CD4-positive, CD25-positive, alpha-beta regulatory T cell (primary cell): ENCODE data around the gene MRPL14. TPM values are rescaled to one million over a fixed set of nuclear protein-coding genes. Genes with fewer than 3 reads are reported as not detected.

Experiments
- ATAC-seq, 2 donors: fragments of 150-1000 bp; cut with Tn5 transposase; one replicate each; pipeline ENCODE4 v1.10.0; 2021; ENCODE audit warnings: low read depth in 2 of 2, moderate number of reproducible peaks in 2 of 2, moderate library complexity in 1 of 2
- DNase-seq, 3 donors: peaks; one replicate each; pipeline versions ENCODE4 v3.0.0 to v3.0.0-alpha.2; 2012 to 2022; ENCODE audit warnings: mixed read lengths in 1 of 3
- H3K27ac ChIP-seq: one replicate; pipeline ENCODE4 v1.7.0; 2013; ENCODE audit warnings: mild to moderate bottlenecking, low read length; ENCODE audit not compliant: insufficient read depth, poor library complexity, severe bottlenecking
- H3K27me3 ChIP-seq: one replicate; pipeline ENCODE4 v1.7.0; 2013; ENCODE audit warnings: low read length; ENCODE audit not compliant: control insufficient read depth, insufficient read depth
- H3K36me3 ChIP-seq: one replicate; pipeline ENCODE4 v1.7.0; 2013; ENCODE audit warnings: mild to moderate bottlenecking, low read length, moderate library complexity; ENCODE audit not compliant: control insufficient read depth, insufficient read depth
- H3K4me1 ChIP-seq: 2 replicates; pipeline ENCODE4 v1.7.0; 2013; ENCODE audit warnings: mild to moderate bottlenecking, low read length; ENCODE audit not compliant: insufficient read depth, control insufficient read depth, poor library complexity, severe bottlenecking
- H3K4me3 ChIP-seq: one replicate; pipeline ENCODE4 v1.7.0; 2013; ENCODE audit warnings: low read depth, mild to moderate bottlenecking, low read length, moderate library complexity
- H3K9me3 ChIP-seq, 2 experiments: 1 replicate in 1 of 2; 2 replicates in 1 of 2; pipeline ENCODE4 v1.7.0; 2013; ENCODE audit warnings: low read length in 2 of 2, mild to moderate bottlenecking in 1 of 2, moderate library complexity in 1 of 2; ENCODE audit not compliant: control insufficient read depth in 2 of 2
- H3K27ac Mint-ChIP-seq, 3 donors: one replicate each; pipeline ENCODE4 v1.8.0; 2020 to 2022; ENCODE audit warnings: mild to moderate bottlenecking in 3 of 3, mixed read lengths in 3 of 3, moderate library complexity in 2 of 3
- H3K27me3 Mint-ChIP-seq: one replicate; pipeline ENCODE4 v1.8.0; 2022; ENCODE audit warnings: mild to moderate bottlenecking, mixed read lengths
- H3K36me3 Mint-ChIP-seq: one replicate; pipeline ENCODE4 v1.8.0; 2020; ENCODE audit warnings: mixed read lengths
- H3K4me1 Mint-ChIP-seq, 4 donors: one replicate each; pipeline ENCODE4 v1.8.0; 2020 to 2022; ENCODE audit warnings: mixed read lengths in 4 of 4, mild to moderate bottlenecking in 1 of 4
- H3K4me3 Mint-ChIP-seq, 4 donors: one replicate each; pipeline ENCODE4 v1.8.0; 2020 to 2022; ENCODE audit warnings: mild to moderate bottlenecking in 4 of 4, mixed read lengths in 4 of 4, moderate library complexity in 3 of 4
- H3K9me3 Mint-ChIP-seq, 7 donors: one replicate each; pipeline ENCODE4 v1.8.0; 2020 to 2022; ENCODE audit warnings: mixed read lengths in 7 of 7, mild to moderate bottlenecking in 3 of 7, moderate library complexity in 2 of 7
- polyA plus RNA-seq, 4 donors: library from polyadenylated mRNA; unstranded; fragments of 300-500 nt; fragmentation: Illumina TruSeq; gene quantifications; one replicate each; pipeline ENCODE4 v1.2.3, GENCODE V29; 2021
- total RNA-seq: library from RNA; stranded (reverse); gene quantifications from one replicate; pipeline ENCODE4 v1.2.3, GENCODE V29; 2022

The MRPL14 gene
- total and polyA plus RNA-seq, 5 donors from 2014 or later: 11.8 to 101 (median 82.9) TPM

- Histone ChIP-seq H3K27me3 (no peaks in the 10 kb centered on the region), H3K36me3 (no peaks in the 10 kb centered on the region), H3K9me3 (no peaks in the 10 kb centered on the region), H3K4me1 (no peaks in the 10 kb centered on the region), H3K27ac (no peak overlapping the region), H3K4me3 (no peak overlapping the region)
- DNase-seq: no peak
- Mint-ChIP-seq H3K27me3 (peaks cover under 1% of the 10 kb centered on the region), H3K36me3 (peaks cover 5% of the 10 kb centered on the region), H3K27ac (no peak overlapping the region), H3K9me3 (no peaks in the 10 kb centered on the region), H3K4me1 (no peaks in the 10 kb centered on the region), H3K4me3 (no peak overlapping the region)
- ATAC-seq: no peak
These were observed 39.6 kb downstream of the MRPL14 start for GRCh38 chr6:44087623-44088022.

GRCh38 chr6:44086931-44087574 lies 40.2 kb downstream of the MRPL14 start:
- Mint-ChIP-seq H3K4me1 (no peaks in the 10 kb centered on the region), H3K4me3 (no peak overlapping the region), H3K27ac (no peak overlapping the region), H3K36me3 (no peaks in the 10 kb centered on the region), H3K9me3 (no peaks in the 10 kb centered on the region), H3K27me3 (peaks cover 4% of the 10 kb centered on the region)
- Histone ChIP-seq H3K27ac (no peak overlapping the region), H3K27me3 (no peaks in the 10 kb centered on the region), H3K36me3 (no peaks in the 10 kb centered on the region), H3K9me3 (no peaks in the 10 kb centered on the region), H3K4me1 (no peaks in the 10 kb centered on the region), H3K4me3 (no peak overlapping the region)
- no peak for DNase-seq
- ATAC-seq: no peak

GRCh38 chr6:44085219-44085618 lies 42.0 kb downstream of the MRPL14 start:
- Histone ChIP-seq H3K36me3 (no peaks in the 10 kb centered on the region), H3K27ac (no peak overlapping the region), H3K4me1 (no peaks in the 10 kb centered on the region), H3K27me3 (no peaks in the 10 kb centered on the region), H3K4me3 (no peak overlapping the region), H3K9me3 (no peaks in the 10 kb centered on the region)
- H3K36me3 Mint-ChIP-seq: no peaks in the 10 kb centered on the region
- ATAC-seq (no peak), DNase-seq (no peak)
- H3K27ac Mint-ChIP-seq: peak overlapping the region in 1 of 3 donors; percentile 69
- H3K9me3 Mint-ChIP-seq: no peaks in the 10 kb centered on the region
- no peak overlapping the region for H3K4me3 Mint-ChIP-seq
- H3K27me3 Mint-ChIP-seq: peaks cover 4% of the 10 kb centered on the region
- H3K4me1 Mint-ChIP-seq: no peaks in the 10 kb centered on the region

- H3K36me3 ChIP-seq: no peaks in the 10 kb centered on the region
- H3K36me3 Mint-ChIP-seq: no peaks in the 10 kb centered on the region
- no peaks in the 10 kb centered on the region for H3K9me3 ChIP-seq
- DNase-seq (no peak), ATAC-seq (no peak)
- peaks cover 4% of the 10 kb centered on the region for H3K27me3 Mint-ChIP-seq
- H3K4me3 Mint-ChIP-seq: no peak overlapping the region
- H3K4me1 ChIP-seq: no peaks in the 10 kb centered on the region
- no peaks in the 10 kb centered on the region for H3K9me3 Mint-ChIP-seq
- H3K27me3 ChIP-seq: no peaks in the 10 kb centered on the region
- peak overlapping the region in 2 of 3 donors; percentile 51 to 69 for H3K27ac Mint-ChIP-seq
- no peak overlapping the region for H3K4me3 ChIP-seq
- no peak overlapping the region for H3K27ac ChIP-seq
- H3K4me1 Mint-ChIP-seq: no peaks in the 10 kb centered on the region
These were observed 42.8 kb downstream of the MRPL14 start for GRCh38 chr6:44084231-44085014.

GRCh38 chr6:44082872-44083321 lies 44.4 kb downstream of the MRPL14 start:
- ATAC-seq: no peak
- no peaks in the 10 kb centered on the region for H3K9me3 ChIP-seq
- no peak for DNase-seq

GRCh38 chr6:44081753-44082152 lies 45.5 kb downstream of the MRPL14 start:
- Mint-ChIP-seq H3K27ac (no peak overlapping the region), H3K4me3 (no peak overlapping the region), H3K9me3 (no peaks in the 10 kb centered on the region), H3K36me3 (no peaks in the 10 kb centered on the region), H3K27me3 (peaks cover 8% of the 10 kb centered on the region), H3K4me1 (peaks cover 0 to 5% (median 1%) of the 10 kb centered on the region in 4 donors)
- no peaks in the 10 kb centered on the region for H3K27me3 ChIP-seq
- no peaks in the 10 kb centered on the region for H3K4me1 ChIP-seq
- no peaks in the 10 kb centered on the region for H3K36me3 ChIP-seq
- no peak overlapping the region for H3K4me3 ChIP-seq
- DNase-seq: no peak
- H3K27ac ChIP-seq: no peak overlapping the region
- H3K9me3 ChIP-seq: no peaks in the 10 kb centered on the region
- ATAC-seq: no peak

More at GRCh38 chr6:44082872-44083321, 44.4 kb downstream of the MRPL14 start:
- Histone ChIP-seq H3K27ac (no peak overlapping the region), H3K4me3 (no peak overlapping the region), H3K36me3 (no peaks in the 10 kb centered on the region), H3K4me1 (no peaks in the 10 kb centered on the region), H3K27me3 (no peaks in the 10 kb centered on the region)
- no peak overlapping the region for H3K27ac Mint-ChIP-seq
- no peaks in the 10 kb centered on the region for H3K36me3 Mint-ChIP-seq
- H3K4me3 Mint-ChIP-seq: no peak overlapping the region
- peaks cover 8% of the 10 kb centered on the region for H3K27me3 Mint-ChIP-seq
- peaks cover 0 to 5% (median 1%) of the 10 kb centered on the region in 4 donors for H3K4me1 Mint-ChIP-seq
- no peaks in the 10 kb centered on the region for H3K9me3 Mint-ChIP-seq

GRCh38 chr6:44080561-44081521 lies 46.4 kb downstream of the MRPL14 start:
- H3K27ac ChIP-seq: no peak overlapping the region
- ATAC-seq: no peak
- H3K36me3 ChIP-seq: no peaks in the 10 kb centered on the region
- H3K4me3 ChIP-seq: no peak overlapping the region
- no peaks in the 10 kb centered on the region for H3K27me3 ChIP-seq
- Mint-ChIP-seq H3K4me3 (no peak overlapping the region), H3K36me3 (no peaks in the 10 kb centered on the region), H3K27me3 (peaks cover 8% of the 10 kb centered on the region), H3K9me3 (no peaks in the 10 kb centered on the region), H3K4me1 (peaks cover 0 to 5% (median 1%) of the 10 kb centered on the region in 4 donors), H3K27ac (no peak overlapping the region)
- no peaks in the 10 kb centered on the region for H3K4me1 ChIP-seq
- no peak for DNase-seq
- H3K9me3 ChIP-seq: no peaks in the 10 kb centered on the region
